ENCODE results near the gene FOLR2.

DNA sequence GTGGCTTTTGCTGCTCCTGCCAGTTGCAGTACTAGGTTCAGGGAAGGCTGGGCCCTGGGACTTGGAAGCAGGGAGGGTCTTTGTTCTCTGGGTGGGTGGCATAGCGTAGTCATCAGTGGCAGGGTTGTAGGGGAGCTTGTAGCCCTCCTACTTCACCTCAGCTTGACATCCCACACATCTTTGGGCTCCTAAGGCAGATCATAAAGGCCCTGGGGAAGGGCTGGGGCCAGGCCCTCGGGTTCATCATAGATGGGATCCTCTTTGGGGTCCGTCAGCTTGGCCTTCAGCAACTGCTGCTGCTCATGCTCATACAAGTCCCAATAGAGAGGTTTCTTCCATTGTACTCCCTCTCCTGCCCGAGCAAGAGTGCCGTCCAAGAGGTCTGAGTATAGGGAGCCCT lies 33.4 kb downstream of the FOLR2 start:
- TF ChIP-seq, protein P1, sequence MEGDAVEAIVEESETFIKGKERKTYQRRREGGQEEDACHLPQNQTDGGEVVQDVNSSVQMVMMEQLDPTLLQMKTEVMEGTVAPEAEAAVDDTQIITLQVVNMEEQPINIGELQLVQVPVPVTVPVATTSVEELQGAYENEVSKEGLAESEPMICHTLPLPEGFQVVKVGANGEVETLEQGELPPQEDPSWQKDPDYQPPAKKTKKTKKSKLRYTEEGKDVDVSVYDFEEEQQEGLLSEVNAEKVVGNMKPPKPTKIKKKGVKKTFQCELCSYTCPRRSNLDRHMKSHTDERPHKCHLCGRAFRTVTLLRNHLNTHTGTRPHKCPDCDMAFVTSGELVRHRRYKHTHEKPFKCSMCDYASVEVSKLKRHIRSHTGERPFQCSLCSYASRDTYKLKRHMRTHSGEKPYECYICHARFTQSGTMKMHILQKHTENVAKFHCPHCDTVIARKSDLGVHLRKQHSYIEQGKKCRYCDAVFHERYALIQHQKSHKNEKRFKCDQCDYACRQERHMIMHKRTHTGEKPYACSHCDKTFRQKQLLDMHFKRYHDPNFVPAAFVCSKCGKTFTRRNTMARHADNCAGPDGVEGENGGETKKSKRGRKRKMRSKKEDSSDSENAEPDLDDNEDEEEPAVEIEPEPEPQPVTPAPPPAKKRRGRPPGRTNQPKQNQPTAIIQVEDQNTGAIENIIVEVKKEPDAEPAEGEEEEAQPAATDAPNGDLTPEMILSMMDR (IDR thresholded peaks at IDR 0.05) = no peak
- no peak for TF ChIP-seq POLR2A (IDR thresholded peaks at IDR 0.05)
